HG03342 (cell line): Measurements from ENCODE around the gene TRIM15.
"Not testable (repeated sequence)": the region's sequence is repeated elsewhere in the genome, so short reads cannot be mapped to it uniquely, and the experiment has no call there.

ENCODE experiments used
- ATAC-seq: cut with Tn5 transposase; IDR thresholded peaks from one replicate; pipeline ENCODE4 v1.9.1; 2021; ENCODE audit warnings: mild to moderate bottlenecking, moderate library complexity; ENCODE audit not compliant: unreplicated experiment

TRIM15 gene

DNA sequence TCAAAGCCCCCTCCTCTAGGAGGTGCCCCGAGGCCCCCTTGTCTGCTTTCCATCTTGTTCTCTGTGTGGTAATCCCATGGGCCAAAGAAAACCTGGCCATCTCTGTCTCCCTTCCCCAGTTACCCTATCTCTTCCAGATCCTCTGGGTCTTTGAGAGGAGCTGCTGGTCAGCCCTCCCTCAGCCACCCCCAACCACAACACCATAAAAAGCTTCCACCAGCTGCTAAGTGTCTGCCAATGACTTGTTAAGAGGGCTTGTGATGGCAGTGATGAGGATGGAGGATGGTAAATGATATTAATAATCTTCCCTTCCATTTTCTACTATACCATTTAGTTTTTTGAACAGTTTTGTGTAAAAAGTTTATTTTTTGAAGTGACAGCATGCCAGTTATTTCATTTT, 32.6 kb downstream of the TRIM15 start:
- ATAC-seq, result no peak

DNA sequence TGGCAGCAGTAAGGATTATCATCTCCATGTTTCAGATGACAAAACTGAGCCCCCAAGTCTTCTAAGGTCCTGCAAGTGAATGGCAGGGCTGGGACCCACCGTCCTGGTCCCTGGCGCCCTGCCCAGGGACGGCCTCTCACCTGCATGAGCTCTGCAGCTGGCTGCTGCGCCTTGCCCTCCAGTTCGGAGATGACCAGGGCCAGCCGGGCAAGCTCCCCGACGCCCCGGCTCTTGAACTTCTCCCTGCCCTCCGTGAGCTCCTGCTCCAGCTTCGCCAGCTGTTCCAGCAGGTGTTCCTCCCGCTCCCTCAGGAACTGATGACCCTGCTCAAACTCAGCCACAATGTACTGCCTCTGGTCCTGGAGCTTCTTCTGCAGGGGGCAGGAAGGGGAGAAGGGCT, 33.0 kb downstream of the TRIM15 start:
- ATAC-seq, result no peak

DNA sequence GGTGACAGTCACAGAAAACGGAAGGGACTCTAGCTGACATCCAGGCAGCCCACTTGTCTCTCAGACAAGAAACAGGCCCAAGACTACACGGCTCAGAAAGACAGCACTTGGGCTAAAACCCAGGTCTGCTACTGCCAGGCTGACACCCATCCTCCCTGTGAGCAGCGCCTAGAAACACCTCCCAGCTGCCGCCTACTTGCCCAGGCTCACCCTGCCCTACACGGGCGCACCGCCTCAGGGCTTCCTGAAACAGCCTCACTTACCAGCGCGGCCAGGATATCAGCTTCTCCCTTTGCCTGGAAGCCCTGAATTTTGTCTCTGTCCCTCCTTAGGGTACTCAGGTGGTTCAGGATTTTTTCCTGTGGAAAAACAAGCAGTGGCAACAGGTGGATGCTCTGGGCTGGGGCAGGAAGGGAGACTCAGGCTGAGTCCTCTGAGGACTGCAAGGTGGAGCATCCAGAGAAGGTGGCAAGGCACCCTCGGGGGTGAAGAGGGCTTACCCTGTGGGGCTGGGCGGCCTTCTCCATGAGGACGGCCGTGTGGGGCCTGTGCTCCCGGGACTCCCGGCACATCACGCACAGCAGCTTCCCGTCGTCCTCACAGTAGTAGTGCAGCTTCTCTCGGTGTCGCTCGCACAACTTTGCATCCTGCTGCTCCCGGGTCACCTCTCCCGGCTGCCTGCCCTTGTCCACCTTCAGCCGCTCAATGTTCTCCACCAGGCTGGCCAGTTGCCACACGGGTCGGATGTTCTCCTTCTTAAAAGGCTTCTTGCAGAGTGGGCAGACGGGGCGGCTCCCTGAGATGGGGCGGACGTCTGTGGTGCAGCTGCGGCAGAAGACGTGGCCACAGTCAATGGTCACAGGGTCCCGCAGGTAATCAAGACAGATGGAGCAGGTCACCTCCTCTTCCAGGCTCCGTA, 35.1 kb downstream of the TRIM15 start:
- no peak for ATAC-seq

DNA sequence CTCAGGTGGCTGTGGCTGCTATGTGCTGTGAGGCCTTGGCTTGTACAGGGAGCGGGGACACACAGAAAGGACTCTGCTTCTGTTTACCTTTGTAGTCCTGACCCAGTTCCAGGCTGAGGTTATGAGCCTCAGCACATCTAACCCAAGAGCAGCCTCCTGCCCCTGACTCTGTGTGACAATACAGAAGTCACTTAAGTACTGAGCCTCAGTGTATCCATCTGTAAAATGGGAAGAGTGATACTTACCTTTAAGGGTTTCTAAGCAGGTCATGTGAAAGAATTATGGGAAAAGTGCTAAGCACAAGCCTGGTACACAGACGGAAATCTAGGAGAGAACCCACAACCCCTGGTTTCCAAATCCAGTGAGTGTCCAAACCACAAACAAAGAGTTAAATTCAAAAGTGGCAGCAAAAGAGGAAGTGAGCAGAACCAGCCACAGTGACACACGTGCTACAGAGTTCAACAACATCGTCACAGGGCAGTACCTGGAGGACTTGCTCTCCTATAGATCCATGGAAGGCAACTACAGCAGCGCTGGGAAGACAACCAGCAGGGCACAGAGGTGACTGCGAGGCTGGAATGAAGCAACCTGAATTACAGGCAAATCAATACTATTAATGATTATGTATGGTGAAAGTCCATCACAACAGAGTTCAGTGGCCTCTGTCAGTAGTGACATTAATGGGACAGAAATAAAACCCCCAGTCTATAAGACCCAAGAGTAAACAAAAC, 37.4 kb downstream of the TRIM15 start:
- ATAC-seq, result peak; percentile 82

DNA sequence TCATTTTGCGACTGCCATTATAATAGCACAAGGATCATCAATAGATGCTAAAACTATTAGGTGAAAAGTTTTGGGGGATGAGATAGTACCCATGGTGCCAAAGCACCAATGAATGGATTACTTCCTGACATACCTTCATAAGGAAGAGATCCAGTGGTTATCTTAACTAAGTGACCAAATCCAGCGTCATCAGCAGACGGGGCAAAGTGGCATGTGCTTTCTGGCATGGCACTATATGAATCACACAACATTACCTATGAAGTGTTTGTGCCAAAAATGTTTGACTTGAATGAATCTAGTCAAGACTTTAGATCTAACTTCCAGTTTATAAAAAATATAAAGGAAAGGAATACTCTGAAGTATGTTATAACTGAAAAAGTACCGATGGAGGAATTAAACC, 39.0 kb downstream of the TRIM15 start:
- no peak for ATAC-seq

DNA sequence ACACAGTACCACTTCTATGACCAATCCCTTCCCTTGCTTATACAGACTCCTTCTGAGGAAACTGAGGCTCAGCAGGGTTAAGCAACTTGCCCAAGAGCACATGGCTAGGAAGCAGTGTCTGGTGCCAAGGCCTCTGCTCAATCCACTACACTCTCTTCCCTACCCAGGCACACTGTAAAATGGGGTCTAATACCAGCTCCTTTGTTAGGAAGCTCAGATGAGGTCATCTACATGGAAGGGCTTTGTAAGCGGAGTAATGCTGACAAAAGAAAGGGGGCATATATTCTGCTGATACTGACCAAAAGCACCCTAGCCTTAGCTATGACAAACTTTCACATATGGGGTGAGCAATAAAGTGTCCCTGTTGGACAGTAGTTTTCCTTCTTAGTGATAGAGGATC, 40.8 kb downstream of the TRIM15 start:
- ATAC-seq, result no peak

DNA sequence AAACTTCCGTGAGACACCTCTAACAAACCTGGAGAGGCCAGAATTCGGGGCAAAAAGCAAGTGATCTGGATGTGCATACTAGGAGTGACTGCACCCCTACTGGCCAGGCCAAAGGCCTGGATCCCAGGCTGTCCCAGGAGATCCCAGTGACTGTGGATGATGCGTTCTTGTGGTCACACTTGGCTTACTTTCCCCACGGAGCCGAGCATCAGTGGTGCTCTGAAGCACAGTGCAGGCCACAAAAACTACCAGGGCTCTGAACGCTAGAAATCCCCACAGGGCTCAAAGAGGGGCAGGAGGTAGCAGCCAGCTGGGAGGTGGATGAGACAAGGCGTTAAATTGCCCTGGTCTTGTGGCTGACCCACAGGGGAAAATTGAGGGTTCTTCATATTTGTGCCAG, 42.8 kb downstream of the TRIM15 start:
- no peak for ATAC-seq

DNA sequence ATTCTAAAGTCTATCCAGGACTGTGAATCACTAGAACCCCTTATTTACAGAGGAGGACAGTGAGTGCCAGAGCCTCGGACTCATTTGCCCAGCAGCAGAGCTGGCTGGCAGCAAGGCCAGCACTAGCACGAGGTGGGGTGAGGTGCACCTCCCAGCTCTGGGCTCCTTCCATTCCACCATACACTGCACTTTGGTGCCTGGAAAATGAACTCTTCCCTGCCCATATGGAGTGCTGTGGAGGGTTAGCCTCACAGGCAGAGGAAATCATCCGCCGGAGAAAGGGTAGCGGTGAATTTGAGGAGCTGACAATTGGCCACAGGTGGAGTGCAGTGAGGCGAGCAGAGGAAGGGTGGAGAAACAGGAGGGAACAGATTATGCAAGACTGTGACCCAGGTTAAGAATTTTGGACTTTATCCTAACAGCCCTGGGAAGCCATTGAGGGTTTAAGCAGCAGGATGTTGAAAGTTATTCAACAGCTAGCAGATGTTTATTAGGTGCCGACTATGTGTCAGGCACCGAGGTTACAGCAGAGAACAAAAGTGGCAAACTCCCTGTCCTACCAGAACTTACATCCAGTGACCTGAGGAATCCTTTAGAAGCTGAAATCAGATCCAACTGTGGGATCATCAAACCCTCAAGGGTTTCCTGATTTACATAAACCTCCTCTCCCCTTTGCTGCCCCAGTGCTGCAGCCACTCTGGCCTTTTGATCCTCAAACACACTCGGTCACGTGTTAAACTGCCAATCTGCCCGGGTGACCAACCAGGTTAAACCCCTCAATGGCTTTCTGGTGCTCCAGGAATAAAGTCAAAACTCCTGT, 43.7 kb downstream of the TRIM15 start:
- no peak for ATAC-seq

DNA sequence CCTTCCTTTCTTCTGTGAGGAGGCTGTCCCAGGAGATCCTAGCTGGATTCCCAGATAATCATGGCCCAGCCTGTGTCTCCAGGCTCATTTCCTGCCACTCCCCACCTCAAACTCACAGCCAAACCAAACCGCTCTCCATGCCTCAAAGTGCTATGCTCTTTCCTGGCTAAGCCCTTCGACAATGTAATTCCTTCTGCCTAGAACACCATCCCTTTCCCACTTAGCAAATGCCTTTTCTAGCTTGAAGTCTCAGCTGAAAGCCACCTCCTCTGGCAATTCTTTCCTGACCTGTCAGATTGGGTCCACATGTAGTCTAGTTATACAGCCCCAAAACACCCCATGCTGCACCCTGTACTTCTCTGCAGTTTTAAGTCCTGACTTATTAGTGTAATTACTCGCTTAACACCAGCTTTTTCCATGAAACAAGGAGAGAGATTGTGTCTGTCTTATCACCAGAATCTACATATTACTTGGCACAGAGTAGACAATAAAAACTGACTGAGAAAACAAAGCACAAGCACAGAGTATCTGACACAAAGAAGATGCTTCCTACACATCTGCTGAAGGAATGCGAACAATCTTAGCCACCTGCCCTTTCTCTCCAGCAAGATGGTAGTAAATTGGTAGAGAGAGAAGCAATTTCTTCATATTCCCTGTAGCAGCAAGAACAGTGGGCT, 44.4 kb downstream of the TRIM15 start:
- ATAC-seq, result no peak

DNA sequence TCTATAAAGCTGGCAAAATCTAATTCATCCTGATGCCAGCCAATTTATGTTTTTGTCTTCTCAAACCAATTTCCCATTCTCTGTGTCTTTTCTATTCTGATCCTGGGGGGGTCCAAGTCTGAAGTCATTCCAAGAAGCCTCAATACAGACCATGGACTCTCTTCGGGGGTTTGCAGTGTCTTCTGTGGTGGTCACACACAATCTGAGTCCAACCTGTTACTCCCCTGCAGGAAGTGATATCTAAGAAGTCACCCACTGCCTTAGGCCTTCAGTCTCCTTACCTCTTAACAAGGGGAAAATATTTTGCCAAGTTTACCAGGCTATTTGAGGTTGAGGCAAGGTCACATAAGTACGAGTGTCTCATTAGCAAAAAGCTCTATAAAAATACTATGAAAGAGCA, 48.0 kb downstream of the TRIM15 start:
- ATAC-seq, result no peak

DNA sequence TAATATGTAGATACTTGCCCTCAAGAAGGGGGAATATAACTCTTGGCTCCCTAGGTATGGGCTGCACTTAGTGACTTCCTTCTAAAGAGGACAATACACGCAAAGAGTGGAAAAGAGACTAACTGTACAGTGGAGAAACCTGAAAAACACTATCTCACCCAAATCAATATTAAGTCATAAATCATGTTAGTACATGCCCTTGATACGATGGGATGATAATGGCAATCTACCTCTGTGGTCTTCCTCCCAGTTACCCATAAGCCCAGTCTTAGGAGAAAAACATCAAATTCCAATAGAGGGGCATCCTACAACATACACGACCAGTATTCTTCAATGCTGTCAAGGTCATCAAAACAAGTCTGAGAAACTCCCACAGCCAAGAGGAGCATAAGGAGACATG, 48.6 kb downstream of the TRIM15 start:
- no peak for ATAC-seq

DNA sequence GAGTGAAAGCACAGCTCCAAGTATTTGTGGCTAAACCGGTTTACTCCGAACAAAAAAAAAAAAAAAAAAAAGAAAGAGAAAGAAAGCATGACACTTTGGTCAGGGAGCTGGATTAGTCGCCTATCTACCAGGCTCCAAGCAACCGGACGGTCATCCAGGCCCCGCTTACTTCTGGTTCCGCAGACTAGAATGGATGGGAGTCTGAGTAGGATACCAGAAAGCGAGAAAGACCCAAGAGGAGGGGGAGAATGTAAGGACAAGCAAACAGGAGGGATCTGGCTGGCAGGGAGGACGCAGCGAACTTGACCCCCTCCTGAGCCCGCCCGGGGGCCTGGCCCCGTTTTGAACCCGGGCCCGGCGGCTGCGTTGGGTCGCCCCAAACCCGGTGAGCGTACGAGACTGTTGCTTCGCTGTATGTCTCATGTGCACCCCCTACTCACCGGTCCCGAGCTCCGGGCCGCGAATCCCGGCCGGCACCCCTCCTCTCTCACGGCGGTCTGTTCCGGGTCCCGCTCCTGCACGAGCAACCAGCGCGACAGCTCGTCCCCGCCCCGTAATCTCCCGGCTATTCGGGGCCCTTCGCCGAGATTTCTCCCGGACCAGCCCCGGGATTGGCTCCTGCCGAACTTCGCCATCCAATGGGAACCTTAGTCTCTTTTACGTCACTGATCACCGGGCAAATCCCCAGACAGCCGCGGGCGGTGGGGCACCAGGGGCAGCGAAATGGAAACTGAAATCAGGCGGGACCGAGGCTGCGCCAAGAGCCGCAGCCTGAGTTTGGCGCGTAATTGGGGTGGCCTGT, 49.7 kb downstream of the TRIM15 start, which contains the start of gene TRIM26:
TRIM26 (minus strand) TSS at position 542 of the 802 bp plus-strand sequence. CDS start 14,303 bp downstream, outside the sequence.
- ATAC-seq, result peak; percentile 72

DNA sequence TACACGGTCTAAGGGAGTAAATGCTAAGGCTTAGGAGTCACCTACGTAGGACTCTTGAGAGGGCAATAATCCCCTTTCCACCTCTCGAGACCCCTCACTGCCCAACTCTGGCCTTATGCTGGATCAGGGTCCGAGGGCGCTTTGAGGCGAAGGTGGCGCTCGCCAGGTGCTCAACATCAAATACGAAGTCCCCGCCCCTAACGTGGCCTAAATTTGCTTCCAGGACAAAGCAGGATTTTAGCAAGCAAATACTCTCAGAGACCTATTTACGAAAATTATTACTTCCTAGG, 50.3 kb downstream of the TRIM15 start:
- no peak for ATAC-seq

DNA sequence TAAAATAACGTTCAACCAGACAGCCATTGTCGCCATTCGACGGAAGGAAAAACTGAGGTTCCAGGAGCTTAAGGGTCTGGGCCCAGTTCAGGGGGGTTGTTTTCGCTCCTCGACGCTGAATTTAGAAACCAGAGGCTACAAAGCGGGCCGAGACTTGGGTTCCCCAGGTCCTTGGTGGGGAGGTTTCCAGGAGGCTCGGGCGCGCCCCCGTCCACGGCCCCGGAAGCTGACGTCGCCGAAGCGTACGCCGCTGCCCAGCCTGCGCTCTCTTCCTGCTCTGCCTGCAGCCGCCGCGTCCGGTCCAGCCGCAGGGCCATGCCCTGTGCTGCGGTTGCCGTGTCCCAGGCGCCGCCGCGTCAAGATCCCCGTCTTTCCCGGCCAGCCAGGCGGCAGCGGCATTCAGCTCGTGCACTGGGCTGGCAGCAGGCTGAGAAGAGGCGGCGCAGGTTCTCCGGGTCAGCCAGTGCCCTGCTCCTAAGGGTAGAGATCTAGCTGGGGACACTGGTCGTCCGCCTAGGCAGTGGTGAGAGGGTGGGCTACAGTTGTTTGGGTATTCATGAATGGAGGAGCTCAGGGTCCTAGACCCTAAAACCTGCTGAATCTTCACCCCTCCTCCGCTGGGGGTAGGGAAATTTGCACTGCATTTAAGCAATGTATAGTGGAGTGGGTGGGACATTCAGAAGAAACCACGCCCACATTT, 50.8 kb downstream of the TRIM15 start:
- peak; percentile 42 for ATAC-seq

DNA sequence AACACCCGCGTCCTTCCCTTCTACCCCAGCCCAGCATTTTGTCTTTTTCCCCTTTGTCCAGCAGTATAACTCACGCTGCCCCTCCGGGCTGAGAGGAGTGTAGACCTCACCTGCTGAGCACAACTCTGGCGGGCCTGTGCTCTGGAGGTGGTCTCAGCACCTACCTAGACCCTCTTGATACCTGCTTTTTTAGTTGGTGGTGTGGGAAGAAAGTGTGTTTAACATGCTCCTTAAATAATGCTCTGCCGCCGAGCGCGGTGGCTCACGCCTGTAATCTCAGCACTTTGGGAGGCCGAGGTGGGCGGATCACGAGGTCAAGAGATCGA, 51.3 kb downstream of the TRIM15 start:
- no peak for ATAC-seq

DNA sequence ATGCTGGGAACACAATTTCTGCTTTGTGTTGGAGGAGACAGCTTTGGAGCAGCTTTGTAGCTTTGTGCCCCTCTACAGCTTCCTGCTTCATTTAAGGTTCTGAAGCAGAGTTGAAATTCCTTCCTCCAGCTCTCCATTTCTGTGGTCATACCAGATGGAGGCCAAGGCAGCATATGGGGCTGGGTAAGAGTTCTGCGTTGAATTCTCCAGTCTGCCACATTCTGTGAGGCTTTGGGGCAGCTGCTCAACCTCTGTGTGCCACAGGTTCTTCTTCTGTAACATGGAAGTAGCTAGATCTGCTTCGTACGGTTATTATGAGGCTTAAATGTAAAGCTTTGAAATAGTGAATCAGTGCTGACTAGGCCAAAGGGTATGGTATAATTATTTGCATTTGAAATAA, 52.8 kb downstream of the TRIM15 start:
- no peak for ATAC-seq

DNA sequence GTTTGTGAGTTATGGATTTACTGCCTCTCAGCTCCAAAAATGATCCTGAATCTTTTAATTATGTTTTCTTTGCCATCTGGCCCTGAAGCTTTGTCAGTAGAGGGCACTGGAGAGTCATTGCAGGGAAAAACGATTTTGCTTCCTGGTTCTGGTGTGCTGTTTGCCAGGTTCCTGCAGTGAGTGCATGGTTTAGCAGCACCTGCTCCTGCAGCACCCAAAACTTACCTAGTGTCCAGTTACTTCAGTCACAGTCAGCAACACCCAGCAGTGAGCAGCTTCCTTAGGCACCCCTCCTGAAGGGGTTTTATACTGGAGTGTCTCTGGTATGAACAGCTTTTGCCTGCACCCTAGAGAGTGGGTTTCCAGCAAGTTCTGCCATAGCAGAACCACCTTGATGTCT, 55.9 kb downstream of the TRIM15 start:
- ATAC-seq, result no peak

DNA sequence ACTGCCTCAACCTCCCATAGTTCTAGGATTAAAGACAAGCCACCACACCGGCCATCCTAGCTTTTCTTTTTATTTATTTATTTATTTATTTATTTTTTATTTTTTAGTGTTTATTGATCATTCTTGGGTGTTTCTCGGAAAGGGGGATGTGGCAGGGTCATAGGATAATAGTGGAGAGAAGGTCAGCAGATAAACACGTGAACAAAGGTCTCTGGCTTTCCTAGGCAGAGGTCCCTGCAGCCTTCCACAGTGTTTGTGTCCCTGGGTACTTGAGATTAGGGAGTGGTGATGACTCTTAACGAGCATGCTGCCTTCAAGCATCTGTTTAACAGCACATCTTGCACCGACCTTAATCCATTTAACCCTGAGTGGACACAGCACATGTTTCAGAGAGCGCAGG, 58.0 kb downstream of the TRIM15 start:
- not testable (repeated sequence) for ATAC-seq

DNA sequence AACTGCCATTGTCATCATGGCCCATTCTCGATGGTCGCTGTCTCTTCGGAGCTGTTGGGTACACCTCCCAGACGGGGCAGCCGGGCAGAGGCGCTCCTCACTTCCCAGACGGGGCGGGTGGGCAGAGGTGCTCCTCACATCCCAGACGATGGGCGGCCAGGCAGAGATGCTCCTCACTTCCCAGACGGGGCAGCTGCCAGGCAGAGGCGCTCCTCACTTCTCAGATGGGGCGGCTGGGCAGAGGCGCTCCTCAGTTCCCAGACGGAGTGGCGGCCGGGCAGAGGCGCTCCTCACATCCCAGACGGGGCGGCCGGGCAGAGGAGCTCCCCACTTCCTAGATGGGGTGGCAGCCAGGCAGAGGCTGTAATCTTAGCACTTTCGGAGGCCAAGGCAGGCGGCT, 58.6 kb downstream of the TRIM15 start:
- ATAC-seq, result not testable (repeated sequence)
